Spleen (tissue), 11 donors: Measurements from ENCODE around the gene HOXA5. TPM values are rescaled to one million over a fixed set of nuclear protein-coding genes. Genes with fewer than 3 reads are reported as not detected.

Source experiments
- DNase-seq: peaks from one replicate; pipeline ENCODE4 v3.0.0-alpha.2; 2020
- H3K27ac ChIP-seq, 8 donors: fragments of 200-600 bp; sonication (generic) in 7 of 8; 1 replicate in 4 of 8; 2 replicates in 4 of 8; pipeline versions ENCODE4 v1.5.0 to v1.8.0; 2016 to 2021; ENCODE audit warnings: inconsistent platforms in 4 of 8, mild to moderate bottlenecking in 4 of 8, moderate library complexity in 1 of 8
- H3K27me3 ChIP-seq, 7 donors: fragments of 200-600 bp; sonication (generic) in 6 of 7; replicated peaks in 1 of 7; 1 replicate in 4 of 7; 2 replicates in 3 of 7; pipeline versions ENCODE4 v1.5.0 to v1.8.0; 2016 to 2021; ENCODE audit warnings: inconsistent platforms in 3 of 7, mild to moderate bottlenecking in 1 of 7
- H3K36me3 ChIP-seq, 6 donors: fragments of 200-600 bp; sonication (generic) in 5 of 6; 1 replicate in 4 of 6; 2 replicates in 2 of 6; pipeline versions ENCODE4 v1.5.0 to v1.8.0; 2016 to 2021; ENCODE audit warnings: inconsistent platforms in 2 of 6
- H3K4me1 ChIP-seq, 6 donors: fragments of 200-600 bp; sonication (generic) in 5 of 6; 1 replicate in 3 of 6; 2 replicates in 3 of 6; pipeline versions ENCODE4 v1.5.0 to v1.8.0; 2016 to 2021; ENCODE audit warnings: inconsistent platforms in 3 of 6
- H3K4me3 ChIP-seq, 8 donors: fragments of 200-600 bp; sonication (generic) in 7 of 8; 1 replicate in 4 of 8; 2 replicates in 4 of 8; pipeline versions ENCODE4 v1.5.0 to v1.8.0; 2016 to 2021; ENCODE audit warnings: inconsistent platforms in 4 of 8, mild to moderate bottlenecking in 4 of 8, moderate library complexity in 2 of 8
- H3K9me3 ChIP-seq, 8 donors: fragments of 200-600 bp; sonication (generic) in 7 of 8; 1 replicate in 4 of 8; 2 replicates in 4 of 8; pipeline versions ENCODE4 v1.5.0 to v1.8.0; 2016 to 2021; ENCODE audit warnings: inconsistent platforms in 4 of 8
- POLR2A ChIP-seq, 3 donors: fragments of 450-650 bp; IDR thresholded peaks; one replicate each; pipeline ENCODE4 v1.5.1; 2017; ENCODE audit warnings: antibody characterized with exemption in 3 of 3, mild to moderate bottlenecking in 1 of 3
- POLR2AphosphoS5 ChIP-seq, 3 donors: sonication (generic); formaldehyde crosslinking; IDR thresholded peaks; one replicate each; pipeline ENCODE4 v1.5.1; 2017; ENCODE audit warnings: antibody characterized with exemption in 3 of 3
- WGBS, 5 donors: extraction: QIAGEN DNeasy Blood & Tissue Kit in 3 of 5; methylation state at CpG; one replicate each; pipeline versions ENCODE4 v1.1.5 to v1.1.7; 2013 to 2018; 5-methylcytosine and 5-hydroxymethylcytosine counted together
- intact Hi-C: fragments of 100-400 bp; cut with DNase I; formaldehyde crosslinking; loops from one replicate; pipeline ENCODE4 v1.15.0; 2023; ENCODE audit warnings: low total_unique reads
- microRNA-seq, 3 donors: library from miRNA; unstranded; fragments of <30 nt; microRNA quantifications; one replicate each; pipeline versions ENCODE4 to v1.1.0, GENCODE V29; 2019 to 2020
- polyA plus RNA-seq, 3 donors: library from polyadenylated mRNA; stranded (reverse); fragments of 200-250 nt; gene quantifications; one replicate each; pipeline ENCODE4 v1.2.1, GENCODE V29; 2013
- small RNA-seq, 4 donors: library from RNA; depleted of rRNA; stranded (forward); fragments of <200 nt; gene quantifications; one replicate each; pipeline ENCODE3, GENCODE V24; 2016
- total RNA-seq, 7 donors: library from RNA; depleted of rRNA in 3 of 7; stranded (reverse); fragments of >200 nt in 3 of 7; fragmentation: NEBNext Ultra II Directional in 4 of 7; extraction: Animal tissue kit (Norgen Biotek cat#: 25700) in 4 of 7; gene quantifications; one replicate each; pipeline versions ENCODE4 v1.1.0 to v1.2.1, GENCODE V29; 2016 to 2021
- TF ChIP-seq, protein P1 (sequence below), 11 experiments: fragments of 200-600 bp in 7 of 11; fragments of 450-650 bp in 4 of 11; sonication (generic) in 4 of 11; IDR thresholded peaks in 8 of 11; conservative IDR thresholded peaks in 3 of 11; 1 replicate in 7 of 11; 2 replicates in 4 of 11; pipeline versions ENCODE4 v1.4.0 to v1.8.0; 2016 to 2021; ENCODE audit warnings: antibody characterized with exemption in 11 of 11, inconsistent platforms in 4 of 11, mild to moderate bottlenecking in 1 of 11
- donor health status: healthy with polysubstance abuse.
- donor health status: DM: no; HTN: no; CAD: no; lungs with moderate emphysema.
- donor health status: DM: no; HTN: no; CAD: no.
- donor health status: Bipolar disorder and iron deficiency.
- donor health status: healthy.
- donor health status: DM: no; HTN: no; CAD: no.
- donor health status: DM: yes; HTN: yes; CAD: no.

Gene HOXA5
- total and polyA plus RNA-seq, 10 donors, result 1.6 to 9.3 (median 3.3) TPM

DNA sequence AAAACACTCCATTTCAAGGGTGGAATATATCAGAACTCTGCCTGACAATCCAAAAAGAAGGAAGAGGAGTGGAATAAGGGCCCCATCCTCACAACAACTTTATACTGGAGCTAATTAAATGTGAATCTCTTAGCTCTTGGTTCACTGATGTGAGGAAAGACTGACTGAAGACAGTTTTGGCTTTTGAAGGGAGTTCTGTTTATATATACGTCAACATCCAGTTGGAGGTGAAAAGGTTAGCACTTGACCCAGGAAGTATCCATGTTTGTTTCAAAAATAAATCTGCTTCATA, 50.7 kb downstream of the HOXA5 start:
- intact Hi-C loops, result loop anchor here (10.0 kb wide), 1 partner anchor 238 kb away; no protein-coding TSS in a partner anchor
- H3K27ac ChIP-seq, result no peak overlapping the region
- DNase-seq, result no peak
- 63 to 78% (median 68%) methylated on average over 1 of the region's 1 CpG for WGBS, 5 donors
- H3K4me3 ChIP-seq, result no peak overlapping the region
- peaks cover 9 to 46% (median 29%) of the 10 kb centered on the region in 6 donors for H3K4me1 ChIP-seq
- TF ChIP-seq POLR2A (IDR thresholded peaks at IDR 0.05), result no peak
- no peaks in the 10 kb centered on the region for H3K9me3 ChIP-seq
- no peaks in the 10 kb centered on the region for H3K36me3 ChIP-seq
- H3K27me3 ChIP-seq, result peaks cover 0 to 100% (median 25%) of the 10 kb centered on the region in 7 donors

DNA sequence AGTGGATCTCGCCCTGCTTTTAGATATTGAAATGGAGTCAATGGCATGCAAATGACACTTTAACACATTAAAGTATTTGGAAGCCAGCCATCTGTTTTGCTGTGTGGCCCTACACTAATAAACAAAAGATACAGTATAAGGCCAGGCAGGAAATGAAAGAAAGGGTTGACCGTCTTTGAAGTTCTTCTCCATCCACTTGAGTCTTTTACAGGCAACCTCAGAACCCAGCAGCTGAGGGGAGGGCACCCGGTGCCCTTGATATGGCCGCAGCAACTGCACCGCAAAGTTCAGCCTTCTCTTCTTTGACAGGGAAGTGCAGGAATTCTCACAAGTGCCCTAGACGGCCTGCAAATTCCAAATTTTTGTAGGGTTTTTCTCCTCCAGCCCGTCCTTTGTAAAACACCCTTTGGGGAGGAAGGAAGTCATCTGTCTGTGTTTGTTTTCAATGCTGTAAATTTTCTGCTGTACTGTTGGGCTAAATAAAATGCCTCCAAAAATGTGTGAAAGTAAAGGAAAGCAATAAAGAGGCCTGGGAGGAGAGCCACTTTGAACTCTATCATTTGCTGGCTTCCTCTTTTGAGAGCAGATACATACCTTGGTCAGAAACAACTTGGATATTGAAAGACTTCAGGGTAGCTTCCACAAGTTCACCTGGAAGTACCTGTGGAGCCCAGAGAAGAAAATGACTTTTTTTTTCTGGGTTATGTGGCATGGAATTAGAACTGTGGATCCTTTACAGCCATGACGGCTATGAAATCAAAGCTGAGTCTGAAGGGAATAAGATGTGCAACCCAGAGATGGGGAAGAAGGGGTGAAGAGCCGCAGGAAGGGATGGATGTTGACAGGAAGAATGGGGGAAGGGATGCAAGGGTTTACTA, 51.3 kb downstream of the HOXA5 start:
- 29 to 36% (median 32%) methylated on average over 9 of the region's 9 CpGs for WGBS, 5 donors
- no peak for DNase-seq
- Histone ChIP-seq H3K4me3 (no peak overlapping the region), H3K27ac (no peak overlapping the region), H3K4me1 (peaks cover 3 to 44% (median 24%) of the 10 kb centered on the region in 6 donors), H3K9me3 (no peaks in the 10 kb centered on the region), H3K27me3 (peaks cover 0 to 100% (median 31%) of the 10 kb centered on the region in 7 donors), H3K36me3 (no peaks in the 10 kb centered on the region)
- intact Hi-C loops, result loop anchor here (10.0 kb wide), 1 partner anchor 237 kb away; no protein-coding TSS in a partner anchor
- TF ChIP-seq POLR2AphosphoS5 (IDR thresholded peaks at IDR 0.05) (no peak), POLR2A (IDR thresholded peaks at IDR 0.05) (no peak)
- TF ChIP-seq, protein P1, sequence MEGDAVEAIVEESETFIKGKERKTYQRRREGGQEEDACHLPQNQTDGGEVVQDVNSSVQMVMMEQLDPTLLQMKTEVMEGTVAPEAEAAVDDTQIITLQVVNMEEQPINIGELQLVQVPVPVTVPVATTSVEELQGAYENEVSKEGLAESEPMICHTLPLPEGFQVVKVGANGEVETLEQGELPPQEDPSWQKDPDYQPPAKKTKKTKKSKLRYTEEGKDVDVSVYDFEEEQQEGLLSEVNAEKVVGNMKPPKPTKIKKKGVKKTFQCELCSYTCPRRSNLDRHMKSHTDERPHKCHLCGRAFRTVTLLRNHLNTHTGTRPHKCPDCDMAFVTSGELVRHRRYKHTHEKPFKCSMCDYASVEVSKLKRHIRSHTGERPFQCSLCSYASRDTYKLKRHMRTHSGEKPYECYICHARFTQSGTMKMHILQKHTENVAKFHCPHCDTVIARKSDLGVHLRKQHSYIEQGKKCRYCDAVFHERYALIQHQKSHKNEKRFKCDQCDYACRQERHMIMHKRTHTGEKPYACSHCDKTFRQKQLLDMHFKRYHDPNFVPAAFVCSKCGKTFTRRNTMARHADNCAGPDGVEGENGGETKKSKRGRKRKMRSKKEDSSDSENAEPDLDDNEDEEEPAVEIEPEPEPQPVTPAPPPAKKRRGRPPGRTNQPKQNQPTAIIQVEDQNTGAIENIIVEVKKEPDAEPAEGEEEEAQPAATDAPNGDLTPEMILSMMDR (IDR thresholded peaks at IDR 0.05 in 8 of 11, conservative IDR thresholded peaks at IDR 0.05 in 3 of 11), result no peak

DNA sequence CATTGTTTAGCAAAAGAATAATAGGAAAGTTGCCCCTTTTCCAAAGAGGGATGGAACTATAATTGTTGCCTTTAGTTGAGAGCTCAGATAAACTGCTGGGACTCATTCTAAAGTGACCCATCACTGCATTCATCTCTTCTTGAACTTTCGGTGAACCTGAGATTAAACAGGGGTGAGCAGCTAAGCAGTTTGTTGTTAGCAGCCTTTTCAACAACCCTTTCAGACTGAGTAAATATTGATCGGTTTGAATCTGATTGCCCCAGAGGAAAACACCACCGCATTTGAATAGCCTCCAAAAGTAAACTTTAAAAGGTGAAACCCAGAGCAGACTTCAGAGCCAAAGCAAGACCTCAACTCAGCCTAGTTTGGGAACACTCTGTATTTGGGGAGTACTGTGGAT, 52.4 kb downstream of the HOXA5 start:
- H3K4me3 ChIP-seq, result no peak overlapping the region
- DNase-seq, result no peak
- no peaks in the 10 kb centered on the region for H3K9me3 ChIP-seq
- no peaks in the 10 kb centered on the region for H3K36me3 ChIP-seq
- H3K27ac ChIP-seq, result no peak overlapping the region
- intact Hi-C loops, result loop anchor here (10.0 kb wide), 1 partner anchor 236 kb away; no protein-coding TSS in a partner anchor
- 38 to 53% (median 50%) methylated on average over 3 of the region's 3 CpGs for WGBS, 5 donors
- TF ChIP-seq, protein P1 (IDR thresholded peaks at IDR 0.05 in 8 of 11, conservative IDR thresholded peaks at IDR 0.05 in 3 of 11), result no peak
- no peak for TF ChIP-seq POLR2AphosphoS5 (IDR thresholded peaks at IDR 0.05)
- TF ChIP-seq POLR2A (IDR thresholded peaks at IDR 0.05), result no peak
- peaks cover 0 to 100% (median 31%) of the 10 kb centered on the region in 7 donors for H3K27me3 ChIP-seq
- H3K4me1 ChIP-seq, result peaks cover 3 to 37% (median 21%) of the 10 kb centered on the region in 6 donors

Small RNA genes within 50 kb of the gene (microRNA-seq; reads per million reads assigned to microRNA genes)
- 79.1 to 280 (median 124) reads per million in 3 donors for gene MIR196B

Small RNA genes within 50 kb of the gene (small RNA-seq; reads per million reads assigned to genes)
- gene AC004080.5 (0 reads per million in 4 donors), gene RF01977 (0 reads per million in 4 donors), gene RF02140 (0 reads per million in 4 donors), gene RF02141 (0 reads per million in 4 donors)

Other genes with a start within 250 kb of the HOXA5 start
- gene HOXA1, start 47.7 kb downstream of the HOXA5 start, total RNA-seq, result 1 to 10 TPM; 1.1 to 4.1 (median 1.7) TPM
- gene HOXA1, start 47.7 kb downstream of the HOXA5 start, polyA plus RNA-seq, result 1 to 10 TPM in 1 of 3 donors, under 1 TPM in 2; 0.33 to 1.3 (median 0.82) TPM
- 1 to 10 TPM in 4 of 7 donors, under 1 TPM in 3; 0.70 to 2.8 (median 1.3) TPM for gene HOXA2, start 41.0 kb downstream of the HOXA5 start, total RNA-seq
- under 1 TPM; 0.41 to 0.83 (median 0.55) TPM for gene HOXA2, start 41.0 kb downstream of the HOXA5 start, polyA plus RNA-seq
- 10 to 100 TPM in 1 of 7 donors, 1 to 10 TPM in 6; 2.7 to 10.8 (median 4.6) TPM for gene HOXA4, start 12.9 kb downstream of the HOXA5 start, total RNA-seq
- 1 to 10 TPM; 2.1 to 5.9 (median 3.6) TPM for gene HOXA4, start 12.9 kb downstream of the HOXA5 start, polyA plus RNA-seq
- 1 to 10 TPM in 5 of 7 donors, under 1 TPM in 2; 0.38 to 2.0 (median 1.4) TPM for gene HOXA6, start 4.1 kb upstream of the HOXA5 start, total RNA-seq
- under 1 TPM in 1 of 3 donors, not detected in 2; 0.26 TPM for gene HOXA6, start 4.1 kb upstream of the HOXA5 start, polyA plus RNA-seq
- gene HOXA3, start 8.9 kb upstream of the HOXA5 start, total RNA-seq, result 1 to 10 TPM in 5 of 7 donors, under 1 TPM in 2; 0.51 to 6.1 (median 2.2) TPM
- gene HOXA3, start 8.9 kb upstream of the HOXA5 start, polyA plus RNA-seq, result 1 to 10 TPM in 1 of 3 donors, under 1 TPM in 2; 0.57 to 1.4 (median 0.62) TPM
- gene HOXA7, start 13.0 kb upstream of the HOXA5 start, total RNA-seq, result 1 to 10 TPM; 1.0 to 8.0 (median 2.6) TPM
- gene HOXA7, start 13.0 kb upstream of the HOXA5 start, polyA plus RNA-seq, result 1 to 10 TPM in 1 of 3 donors, under 1 TPM in 2; 0.55 to 1.4 (median 0.80) TPM
- 1 to 10 TPM in 5 of 7 donors, under 1 TPM in 2; 0.51 to 3.0 (median 1.2) TPM for gene HOXA9, start 21.9 kb upstream of the HOXA5 start, total RNA-seq
- gene HOXA9, start 21.9 kb upstream of the HOXA5 start, polyA plus RNA-seq, result under 1 TPM; 0.46 to 0.54 (median 0.48) TPM
- under 1 TPM in 3 of 7 donors, not detected in 4; 0.13 to 0.72 (median 0.56) TPM for gene HOXA10, start 30.6 kb upstream of the HOXA5 start, total RNA-seq
- gene HOXA10, start 30.6 kb upstream of the HOXA5 start, polyA plus RNA-seq, result under 1 TPM; 0.05 to 0.22 (median 0.19) TPM
- not detected for gene HOXA11, start 41.6 kb upstream of the HOXA5 start, total RNA-seq
- gene HOXA11, start 41.6 kb upstream of the HOXA5 start, polyA plus RNA-seq, result not detected
- not detected for gene HOXA13, start 56.4 kb upstream of the HOXA5 start, total RNA-seq
- not detected for gene HOXA13, start 56.4 kb upstream of the HOXA5 start, polyA plus RNA-seq
- gene EVX1, start 99.1 kb upstream of the HOXA5 start, total RNA-seq, result not detected
- gene EVX1, start 99.1 kb upstream of the HOXA5 start, polyA plus RNA-seq, result not detected